ENCODE measurements around the gene NEUROG1. TPM values are rescaled to one million over a fixed set of nuclear protein-coding genes. Genes with fewer than 3 reads are reported as not detected.

NEUROG1 gene
- total RNA-seq, 1 donor from 2014 or later, result not detected

DNA sequence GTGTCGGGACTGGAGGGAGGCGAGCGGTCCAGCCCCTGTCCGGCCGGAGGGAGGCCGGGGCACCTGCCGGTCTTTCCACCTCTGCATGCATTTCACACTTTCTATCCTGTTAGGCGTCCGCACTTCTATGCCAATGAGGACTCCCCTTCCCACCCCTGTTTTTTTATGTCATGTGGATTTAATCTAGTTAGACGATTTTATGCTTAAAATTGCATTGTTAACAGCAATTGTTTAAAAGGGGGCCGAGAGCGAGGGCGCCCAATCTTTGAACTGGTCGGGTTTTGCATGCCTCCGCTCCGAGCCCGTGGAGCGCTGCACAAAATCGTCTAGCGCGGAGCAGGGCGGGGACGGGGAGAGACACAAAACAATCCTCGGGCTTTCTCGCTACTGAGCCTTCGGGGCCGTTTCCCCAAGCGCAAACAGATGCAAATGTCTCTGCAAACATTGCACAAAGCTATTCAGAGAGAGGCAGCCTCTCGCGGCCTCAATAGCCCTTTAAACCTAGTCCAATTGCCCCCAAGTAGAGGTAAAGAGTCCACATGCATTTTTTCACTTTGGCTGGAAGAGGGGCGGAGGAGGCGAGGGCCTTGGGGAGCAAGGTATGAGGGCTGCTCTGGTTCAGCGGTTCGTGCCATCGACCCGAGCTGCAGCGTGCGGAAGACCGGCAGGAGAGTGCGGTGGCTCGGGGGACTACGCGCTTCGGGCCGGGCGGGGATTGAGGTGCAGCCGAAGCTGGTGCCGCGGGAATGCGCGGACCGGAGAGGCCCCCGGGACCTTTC is 46.1 kb downstream of the NEUROG1 start:
- peak overlapping the region; percentile 56 for H3K27ac Mint-ChIP-seq
- H3K9me3 Mint-ChIP-seq (ENCODE audit: low read depth), result no peaks in the 10 kb centered on the region
- TF ChIP-seq, protein P1, sequence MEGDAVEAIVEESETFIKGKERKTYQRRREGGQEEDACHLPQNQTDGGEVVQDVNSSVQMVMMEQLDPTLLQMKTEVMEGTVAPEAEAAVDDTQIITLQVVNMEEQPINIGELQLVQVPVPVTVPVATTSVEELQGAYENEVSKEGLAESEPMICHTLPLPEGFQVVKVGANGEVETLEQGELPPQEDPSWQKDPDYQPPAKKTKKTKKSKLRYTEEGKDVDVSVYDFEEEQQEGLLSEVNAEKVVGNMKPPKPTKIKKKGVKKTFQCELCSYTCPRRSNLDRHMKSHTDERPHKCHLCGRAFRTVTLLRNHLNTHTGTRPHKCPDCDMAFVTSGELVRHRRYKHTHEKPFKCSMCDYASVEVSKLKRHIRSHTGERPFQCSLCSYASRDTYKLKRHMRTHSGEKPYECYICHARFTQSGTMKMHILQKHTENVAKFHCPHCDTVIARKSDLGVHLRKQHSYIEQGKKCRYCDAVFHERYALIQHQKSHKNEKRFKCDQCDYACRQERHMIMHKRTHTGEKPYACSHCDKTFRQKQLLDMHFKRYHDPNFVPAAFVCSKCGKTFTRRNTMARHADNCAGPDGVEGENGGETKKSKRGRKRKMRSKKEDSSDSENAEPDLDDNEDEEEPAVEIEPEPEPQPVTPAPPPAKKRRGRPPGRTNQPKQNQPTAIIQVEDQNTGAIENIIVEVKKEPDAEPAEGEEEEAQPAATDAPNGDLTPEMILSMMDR (IDR thresholded peaks at IDR 0.05; ENCODE audit: unreplicated experiment), result no peak
- no peaks in the 10 kb centered on the region for H3K36me3 Mint-ChIP-seq (ENCODE audit: insufficient read depth)
- H3K27me3 Mint-ChIP-seq, result peaks cover 90% of the 10 kb centered on the region
- H3K4me1 Mint-ChIP-seq (ENCODE audit: low read depth), result peaks cover 18% of the 10 kb centered on the region
- no peak for DNase-seq (ENCODE audit: low spot score, unreplicated experiment)
- H3K4me3 Mint-ChIP-seq (ENCODE audit: low read depth), result peak overlapping the region; percentile 61

DNA sequence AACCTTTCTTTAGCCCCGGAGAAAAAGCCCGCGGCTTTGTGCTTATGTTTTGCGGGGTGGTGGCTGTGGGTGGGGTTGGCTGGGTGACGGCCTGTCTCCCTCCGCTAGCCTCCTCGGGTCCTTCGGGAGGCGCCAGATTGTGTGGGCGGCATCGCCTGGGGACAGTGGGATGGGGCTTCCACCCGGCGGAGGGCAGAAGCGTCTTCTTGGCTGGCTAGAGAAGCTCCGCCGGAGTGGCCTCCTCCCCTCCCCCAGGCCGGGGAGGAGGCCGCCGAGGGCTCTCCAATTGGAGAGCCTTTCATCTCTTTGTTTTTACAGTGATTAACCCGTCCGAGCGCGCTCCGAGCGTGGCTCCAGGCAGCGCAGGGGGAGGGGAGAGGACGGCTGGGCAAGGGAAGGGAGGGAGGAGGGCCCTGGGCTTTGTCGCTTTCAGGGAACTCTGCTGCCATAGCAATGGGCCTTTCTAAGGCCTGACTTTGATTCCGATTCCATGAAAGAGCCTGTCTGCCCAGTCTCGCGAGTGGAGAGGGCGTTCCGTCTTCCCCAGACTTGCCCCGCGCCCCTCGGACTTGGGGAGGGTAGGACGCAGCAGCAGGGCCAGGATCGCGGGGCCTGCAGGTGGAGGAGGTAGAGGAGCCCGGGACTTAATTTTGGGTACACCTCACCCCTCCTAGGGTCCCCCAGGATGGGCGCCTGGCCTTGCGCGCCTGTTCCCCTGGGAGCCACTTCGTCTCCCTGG is 46.9 kb downstream of the NEUROG1 start:
- Mint-ChIP-seq H3K9me3 (ENCODE audit: low read depth) (no peaks in the 10 kb centered on the region), H3K27me3 (peaks cover 89% of the 10 kb centered on the region), H3K36me3 (ENCODE audit: insufficient read depth) (no peaks in the 10 kb centered on the region), H3K4me1 (ENCODE audit: low read depth) (peaks cover 18% of the 10 kb centered on the region), H3K4me3 (ENCODE audit: low read depth) (peak overlapping the region; percentile 61), H3K27ac (peak overlapping the region; percentile 24)
- TF ChIP-seq, protein P1 (IDR thresholded peaks at IDR 0.05; ENCODE audit: unreplicated experiment), result no peak
- peak; percentile 50 for DNase-seq (ENCODE audit: low spot score, unreplicated experiment)

DNA sequence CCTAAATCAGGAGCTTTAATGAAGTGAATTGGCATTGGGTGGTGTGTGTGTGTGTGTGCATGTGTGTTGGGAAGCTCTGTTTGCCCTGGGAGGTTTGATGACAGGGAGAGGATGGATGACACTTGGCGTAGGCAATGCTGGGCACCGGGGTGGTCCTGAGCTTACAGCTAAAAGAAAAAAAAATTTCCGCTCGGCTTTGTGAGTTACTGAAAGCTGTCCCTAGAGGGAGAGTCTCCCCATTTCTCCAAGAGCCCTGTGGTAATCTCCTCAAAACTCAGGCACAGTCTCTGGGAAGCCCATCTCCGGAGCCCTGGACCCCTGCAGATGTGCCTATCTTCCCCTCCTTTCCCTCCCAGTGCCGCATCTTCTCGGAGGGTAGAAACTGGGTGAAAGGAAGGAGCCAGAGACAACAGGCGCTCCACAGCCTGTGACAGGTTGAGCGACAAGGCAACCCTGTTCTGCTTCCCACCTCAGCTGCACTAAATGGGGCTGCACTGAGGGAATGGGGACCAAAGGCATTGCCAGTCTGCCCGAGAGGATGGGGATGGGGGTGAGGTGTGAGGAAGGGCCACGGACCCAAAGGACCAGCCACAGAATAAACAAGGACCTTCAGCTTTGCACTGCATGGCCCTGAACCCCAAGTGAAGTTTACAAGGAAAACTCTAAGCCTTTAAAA is 47.8 kb downstream of the NEUROG1 start:
- Mint-ChIP-seq H3K9me3 (ENCODE audit: low read depth) (no peaks in the 10 kb centered on the region), H3K4me1 (ENCODE audit: low read depth) (peaks cover 18% of the 10 kb centered on the region), H3K27ac (peak overlapping the region; percentile 24), H3K36me3 (ENCODE audit: insufficient read depth) (no peaks in the 10 kb centered on the region), H3K4me3 (ENCODE audit: low read depth) (no peak overlapping the region), H3K27me3 (peaks cover 89% of the 10 kb centered on the region)
- TF ChIP-seq, protein P1 (IDR thresholded peaks at IDR 0.05; ENCODE audit: unreplicated experiment), result peak; percentile 24
- no peak for DNase-seq (ENCODE audit: low spot score, unreplicated experiment)

DNA sequence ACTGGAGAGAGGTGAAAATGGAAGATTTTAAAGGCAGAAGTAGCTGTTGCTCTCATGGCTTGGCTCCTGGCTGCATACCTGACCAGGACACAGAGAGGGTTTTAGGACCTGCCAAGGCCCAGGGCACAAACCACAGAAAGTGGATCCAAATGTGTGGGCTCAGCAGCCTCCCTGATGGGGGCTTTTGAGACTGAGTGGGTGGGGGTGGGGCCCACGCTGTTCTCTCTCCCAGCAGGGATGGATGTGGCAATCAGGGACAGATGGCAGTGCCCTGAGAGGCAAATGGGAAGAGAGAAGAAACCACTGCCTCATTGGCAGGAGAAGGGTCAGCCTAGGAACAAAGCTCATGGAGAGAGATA is 48.7 kb downstream of the NEUROG1 start:
- Mint-ChIP-seq H3K9me3 (ENCODE audit: low read depth) (no peaks in the 10 kb centered on the region), H3K27me3 (peaks cover 84% of the 10 kb centered on the region)

More for the DNA sequence above, 48.7 kb downstream of the NEUROG1 start:
- Mint-ChIP-seq H3K4me3 (ENCODE audit: low read depth) (no peak overlapping the region), H3K36me3 (ENCODE audit: insufficient read depth) (no peaks in the 10 kb centered on the region), H3K4me1 (ENCODE audit: low read depth) (peaks cover 16% of the 10 kb centered on the region), H3K27ac (no peak overlapping the region)
- no peak for DNase-seq (ENCODE audit: low spot score, unreplicated experiment)
- TF ChIP-seq, protein P1 (IDR thresholded peaks at IDR 0.05; ENCODE audit: unreplicated experiment), result no peak
